ENCODE results near the gene DUSP7.
A peak's percentile ranks its signal among the peaks of the same experiment; 100 is the strongest.

Gene DUSP7

GRCh38 chr3:52056521-52056967, at the start of gene DUSP7 (continued):
- no peak for TF ChIP-seq KLF10 (tag by site-specific recombination; IDR thresholded peaks at IDR 0.05)
- no peak for TF ChIP-seq ZNF266 (tag by site-specific recombination; IDR thresholded peaks at IDR 0.05; ENCODE audit: low read depth)
- no peak for TF ChIP-seq ZNF394 (tag by site-specific recombination; IDR thresholded peaks at IDR 0.05; ENCODE audit: borderline replicate concordance)
- no peak for TF ChIP-seq ZNF664 (tag by site-specific recombination; IDR thresholded peaks at IDR 0.05)
- no peak for TF ChIP-seq TRIM28 (IDR thresholded peaks at IDR 0.05; ENCODE audit: borderline replicate concordance, low read length)
- TF ChIP-seq ZNF530 (tag by site-specific recombination; IDR thresholded peaks at IDR 0.05; ENCODE audit: low read depth): no peak
- TF ChIP-seq ZBTB10 (tag by site-specific recombination; IDR thresholded peaks at IDR 0.05): peak; percentile 76
- TF ChIP-seq ZNF830 (tag by site-specific recombination; IDR thresholded peaks at IDR 0.05; ENCODE audit: low read depth): no peak
- TF ChIP-seq ZNF585B (tag by site-specific recombination; IDR thresholded peaks at IDR 0.05): no peak
- no peak for TF ChIP-seq ZNF513 (tag by site-specific recombination; IDR thresholded peaks at IDR 0.05)
- no peak for TF ChIP-seq SCRT1 (tag by site-specific recombination; IDR thresholded peaks at IDR 0.05; ENCODE audit: borderline replicate concordance)
- peak; percentile 36; the same call in 1 of the 2 replicates for TF ChIP-seq KLF9 (tag by site-specific recombination; IDR thresholded peaks at IDR 0.05; ENCODE audit: low read depth)
- no peak for TF ChIP-seq PBX3 (CRISPR knock-in tag; IDR thresholded peaks at IDR 0.05)
- TF ChIP-seq ZNF2 (tag by site-specific recombination; IDR thresholded peaks at IDR 0.05): 0 out of 2 replicates have a peak, but pooled peaks have one; percentile 29
- TF ChIP-seq ZNF514 (tag by site-specific recombination; IDR thresholded peaks at IDR 0.05): no peak

- Histone ChIP-seq H3K36me3 (ENCODE audit: control insufficient read depth in 2 of 2, insufficient read depth in 1 of 2, low read length in 2 of 2) (peaks cover 0 to 42% of the 10 kb centered on the region in 2 experiments; a peak in 1 of 3 replicates), H3K9me3 (ENCODE audit: control insufficient read depth, insufficient read depth, low read depth, low read length) (no peaks in the 10 kb centered on the region), H3K4me1 (ENCODE audit: control insufficient read depth, insufficient read depth, low read length) (no peaks in the 10 kb centered on the region), H3K4me3 (ENCODE audit: low read depth, low read length) (no peak overlapping the region), H3K27ac (ENCODE audit: extremely low read depth, low read depth, low read length) (no peak overlapping the region)
- POLR2A ChIA-PET: no interaction called here
- CTCF ChIA-PET: no interaction called here
- TF ChIP-seq ZSCAN30 (tag by site-specific recombination; IDR thresholded peaks at IDR 0.05): no peak
- no peak for TF ChIP-seq ZBTB11 (tag by site-specific recombination; conservative IDR thresholded peaks at IDR 0.05; ENCODE audit: low read depth)
- TF ChIP-seq ZNF558 (tag by site-specific recombination; IDR thresholded peaks at IDR 0.05): no peak
- no peak for TF ChIP-seq ZBTB20 (tag by site-specific recombination; IDR thresholded peaks at IDR 0.05)
- TF ChIP-seq ZNF843 (tag by site-specific recombination; IDR thresholded peaks at IDR 0.05): no peak
- no peak for TF ChIP-seq EGR2 (tag by site-specific recombination; IDR thresholded peaks at IDR 0.05; ENCODE audit: low read depth)
- TF ChIP-seq ZNF530 (tag by site-specific recombination; IDR thresholded peaks at IDR 0.05; ENCODE audit: low read depth): no peak
- no peak for TF ChIP-seq ZFP69B (tag by site-specific recombination; IDR thresholded peaks at IDR 0.05)
- no peak for TF ChIP-seq ZNF792 (tag by site-specific recombination; IDR thresholded peaks at IDR 0.05)
- no peak for TF ChIP-seq GLIS1 (tag by site-specific recombination; IDR thresholded peaks at IDR 0.05)
- no peak for TF ChIP-seq TRIM28 (IDR thresholded peaks at IDR 0.05; ENCODE audit: borderline replicate concordance, low read length)
- TF ChIP-seq ZNF354C (tag by site-specific recombination; IDR thresholded peaks at IDR 0.05; ENCODE audit: borderline replicate concordance, low read depth): no peak
- TF ChIP-seq ZXDB (tag by site-specific recombination; IDR thresholded peaks at IDR 0.05): no peak
- TF ChIP-seq MZF1 (tag by site-specific recombination; IDR thresholded peaks at IDR 0.05; ENCODE audit: borderline replicate concordance): no peak
- no peak for TF ChIP-seq ZNF596 (tag by site-specific recombination; IDR thresholded peaks at IDR 0.05)
These were observed 48.6 kb upstream of the DUSP7 start for GRCh38 chr3:52104684-52105640.

Data from HEK293 (cell line).